ENCODE data around the gene U2AF1L4. TPM values are rescaled to one million over a fixed set of nuclear protein-coding genes. Genes with fewer than 3 reads are reported as not detected.

The U2AF1L4 gene
- total RNA-seq, 1 donor from 2014 or later, result 17.2 TPM

DNA sequence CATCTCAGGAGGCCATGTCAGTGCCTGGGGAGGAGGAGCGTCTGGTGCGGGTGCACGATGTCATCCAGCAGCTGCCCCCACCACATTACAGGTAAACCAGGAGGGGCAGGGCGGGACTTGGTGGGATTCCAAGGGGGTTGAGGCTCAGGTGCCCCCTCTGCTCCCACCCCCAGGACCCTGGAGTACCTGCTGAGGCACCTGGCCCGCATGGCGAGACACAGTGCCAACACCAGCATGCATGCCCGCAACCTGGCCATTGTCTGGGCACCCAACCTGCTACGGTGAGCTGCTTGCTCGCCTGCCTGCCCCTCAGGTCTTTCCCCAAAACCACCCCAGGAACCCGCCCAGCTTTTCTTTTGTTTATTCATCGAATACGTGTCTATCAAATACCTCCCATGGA is 37.4 kb upstream of the U2AF1L4 start:
- DNase-seq (ENCODE audit: low spot score), result no peak
- Mint-ChIP-seq H3K27me3 (ENCODE audit: insufficient read depth, low read depth) (no peaks in the 10 kb centered on the region), H3K4me1 (no peaks in the 10 kb centered on the region), H3K4me3 (no peak overlapping the region), H3K27ac (no peak overlapping the region), H3K9me3 (no peaks in the 10 kb centered on the region), H3K36me3 (peaks cover 5% of the 10 kb centered on the region)
- no peak overlapping the region for H3K4me2 ChIP-seq
- H3K4me3 ChIP-seq, result no peak overlapping the region
- H2AFZ ChIP-seq (replicated peaks), result no peak overlapping the region
- H3K9ac ChIP-seq, result no peak overlapping the region
- no peak for TF ChIP-seq EZH2phosphoT487 (IDR thresholded peaks at IDR 0.05)
- no peak for TF ChIP-seq EZH2 (IDR thresholded peaks at IDR 0.05)
- TF ChIP-seq, protein P1, sequence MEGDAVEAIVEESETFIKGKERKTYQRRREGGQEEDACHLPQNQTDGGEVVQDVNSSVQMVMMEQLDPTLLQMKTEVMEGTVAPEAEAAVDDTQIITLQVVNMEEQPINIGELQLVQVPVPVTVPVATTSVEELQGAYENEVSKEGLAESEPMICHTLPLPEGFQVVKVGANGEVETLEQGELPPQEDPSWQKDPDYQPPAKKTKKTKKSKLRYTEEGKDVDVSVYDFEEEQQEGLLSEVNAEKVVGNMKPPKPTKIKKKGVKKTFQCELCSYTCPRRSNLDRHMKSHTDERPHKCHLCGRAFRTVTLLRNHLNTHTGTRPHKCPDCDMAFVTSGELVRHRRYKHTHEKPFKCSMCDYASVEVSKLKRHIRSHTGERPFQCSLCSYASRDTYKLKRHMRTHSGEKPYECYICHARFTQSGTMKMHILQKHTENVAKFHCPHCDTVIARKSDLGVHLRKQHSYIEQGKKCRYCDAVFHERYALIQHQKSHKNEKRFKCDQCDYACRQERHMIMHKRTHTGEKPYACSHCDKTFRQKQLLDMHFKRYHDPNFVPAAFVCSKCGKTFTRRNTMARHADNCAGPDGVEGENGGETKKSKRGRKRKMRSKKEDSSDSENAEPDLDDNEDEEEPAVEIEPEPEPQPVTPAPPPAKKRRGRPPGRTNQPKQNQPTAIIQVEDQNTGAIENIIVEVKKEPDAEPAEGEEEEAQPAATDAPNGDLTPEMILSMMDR (IDR thresholded peaks at IDR 0.05), result no peak
- peaks cover 30% of the 10 kb centered on the region for H3K27me3 ChIP-seq
- peaks cover 17% of the 10 kb centered on the region for H3F3A ChIP-seq (ENCODE audit: low read depth)
- H4K20me1 ChIP-seq (ENCODE audit: low read depth), result peaks cover 25% of the 10 kb centered on the region
- H3K4me1 ChIP-seq, result peaks cover 10% of the 10 kb centered on the region
- H3K79me2 ChIP-seq (ENCODE audit: low read depth), result no peaks in the 10 kb centered on the region
- H3K9me3 ChIP-seq (ENCODE audit: low read depth), result no peaks in the 10 kb centered on the region
- H3K36me3 ChIP-seq, result no peaks in the 10 kb centered on the region
- no peak overlapping the region for H3K27ac ChIP-seq

DNA sequence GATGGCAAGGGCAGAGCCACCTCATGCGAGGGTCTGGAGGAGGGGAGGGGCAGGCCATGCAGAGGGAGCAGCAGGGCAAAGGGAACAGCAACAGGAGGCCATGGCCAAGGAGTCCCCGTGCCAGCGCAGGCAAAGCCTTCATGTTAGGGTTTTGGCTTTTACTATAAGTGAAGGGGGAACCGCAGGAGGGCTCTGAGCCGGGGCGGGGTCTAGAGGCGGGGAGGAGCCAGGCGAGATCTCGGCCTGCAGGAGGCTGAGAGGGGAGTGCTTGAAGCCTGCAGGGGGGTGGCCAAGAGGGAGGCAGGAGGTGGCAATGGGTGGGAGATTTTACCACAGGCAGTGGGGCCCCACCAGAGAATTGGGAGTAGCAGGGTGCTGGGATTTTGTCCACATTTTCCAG is 36.4 kb upstream of the U2AF1L4 start:
- Histone ChIP-seq H3K36me3 (no peaks in the 10 kb centered on the region), H4K20me1 (ENCODE audit: low read depth) (peaks cover 34% of the 10 kb centered on the region), H3K9ac (no peak overlapping the region), H3K27ac (no peak overlapping the region), H3K9me3 (ENCODE audit: low read depth) (no peaks in the 10 kb centered on the region), H3K4me1 (peaks cover 20% of the 10 kb centered on the region), H3K4me2 (no peak overlapping the region), H3K79me2 (ENCODE audit: low read depth) (no peaks in the 10 kb centered on the region), H2AFZ (replicated peaks) (no peak overlapping the region), H3K4me3 (no peak overlapping the region), H3K27me3 (peaks cover 30% of the 10 kb centered on the region), H3F3A (ENCODE audit: low read depth) (peaks cover 23% of the 10 kb centered on the region)
- no peak overlapping the region for H3K27ac Mint-ChIP-seq
- H3K36me3 Mint-ChIP-seq, result peaks cover 5% of the 10 kb centered on the region
- H3K4me3 Mint-ChIP-seq, result no peak overlapping the region
- peaks cover 6% of the 10 kb centered on the region for H3K4me1 Mint-ChIP-seq
- no peak for TF ChIP-seq EZH2 (IDR thresholded peaks at IDR 0.05)
- TF ChIP-seq, protein P1 (IDR thresholded peaks at IDR 0.05), result no peak
- no peak for TF ChIP-seq EZH2phosphoT487 (IDR thresholded peaks at IDR 0.05)
- no peak for DNase-seq (ENCODE audit: low spot score)
- peaks cover 4% of the 10 kb centered on the region for H3K27me3 Mint-ChIP-seq (ENCODE audit: insufficient read depth, low read depth)
- no peaks in the 10 kb centered on the region for H3K9me3 Mint-ChIP-seq

DNA sequence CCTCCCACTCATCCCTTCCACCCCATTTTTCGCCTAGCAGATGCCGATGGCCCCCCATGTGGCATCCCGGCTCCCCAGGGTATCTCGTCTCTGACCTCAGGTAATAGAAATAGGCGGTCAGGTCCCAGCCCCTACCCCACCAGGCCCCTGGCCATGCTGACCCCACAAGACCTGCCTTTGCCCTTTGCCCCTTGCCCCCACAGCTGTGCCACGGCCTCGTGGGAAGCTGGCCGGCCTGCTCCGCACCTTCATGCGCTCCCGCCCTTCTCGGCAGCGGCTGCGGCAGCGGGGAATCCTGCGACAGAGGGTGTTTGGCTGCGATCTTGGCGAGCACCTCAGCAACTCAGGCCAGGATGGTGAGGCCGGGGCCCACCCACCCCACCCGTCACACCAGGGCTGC is 35.5 kb upstream of the U2AF1L4 start:
- Mint-ChIP-seq H3K9me3 (no peaks in the 10 kb centered on the region), H3K27ac (no peak overlapping the region), H3K27me3 (ENCODE audit: insufficient read depth, low read depth) (peaks cover 4% of the 10 kb centered on the region), H3K4me3 (no peak overlapping the region), H3K4me1 (peaks cover 13% of the 10 kb centered on the region), H3K36me3 (peaks cover 5% of the 10 kb centered on the region)
- Histone ChIP-seq H2AFZ (replicated peaks) (no peak overlapping the region), H3K27me3 (peaks cover 28% of the 10 kb centered on the region), H3K4me2 (no peak overlapping the region), H3K4me3 (no peak overlapping the region), H3K4me1 (peaks cover 27% of the 10 kb centered on the region), H3F3A (ENCODE audit: low read depth) (peaks cover 29% of the 10 kb centered on the region), H3K9ac (no peak overlapping the region), H4K20me1 (ENCODE audit: low read depth) (peaks cover 40% of the 10 kb centered on the region), H3K79me2 (ENCODE audit: low read depth) (no peaks in the 10 kb centered on the region), H3K27ac (no peak overlapping the region), H3K36me3 (no peaks in the 10 kb centered on the region), H3K9me3 (ENCODE audit: low read depth) (no peaks in the 10 kb centered on the region)
- no peak for DNase-seq (ENCODE audit: low spot score)
- no peak for TF ChIP-seq EZH2phosphoT487 (IDR thresholded peaks at IDR 0.05)

DNA sequence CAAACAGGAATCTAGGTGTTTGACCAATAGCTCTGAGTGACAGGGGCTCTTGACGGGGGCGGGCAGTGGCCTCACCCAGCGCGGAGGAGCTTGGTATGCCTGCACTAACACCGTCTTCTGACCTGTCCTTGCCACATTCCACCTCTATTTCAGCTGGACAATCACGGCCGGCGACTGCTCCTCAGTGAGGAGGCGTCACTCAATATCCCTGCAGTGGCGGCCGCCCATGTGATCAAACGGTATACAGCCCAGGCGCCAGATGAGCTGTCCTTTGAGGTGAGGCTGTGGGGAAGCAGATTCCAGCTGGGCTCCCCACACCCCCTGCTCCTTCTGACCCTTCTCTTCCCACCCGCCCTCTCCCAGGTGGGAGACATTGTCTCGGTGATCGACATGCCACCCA is 34.8 kb upstream of the U2AF1L4 start:
- Histone ChIP-seq H3K4me3 (no peak overlapping the region), H3K27me3 (peaks cover 21% of the 10 kb centered on the region), H3K79me2 (ENCODE audit: low read depth) (no peaks in the 10 kb centered on the region), H3K27ac (no peak overlapping the region), H3K36me3 (no peaks in the 10 kb centered on the region), H2AFZ (replicated peaks) (no peak overlapping the region), H3F3A (ENCODE audit: low read depth) (peaks cover 27% of the 10 kb centered on the region), H3K4me1 (peaks cover 26% of the 10 kb centered on the region), H4K20me1 (ENCODE audit: low read depth) (peaks cover 35% of the 10 kb centered on the region), H3K9ac (no peak overlapping the region), H3K4me2 (no peak overlapping the region), H3K9me3 (ENCODE audit: low read depth) (no peaks in the 10 kb centered on the region)
- H3K36me3 Mint-ChIP-seq, result peaks cover 5% of the 10 kb centered on the region
- TF ChIP-seq, protein P1 (IDR thresholded peaks at IDR 0.05), result no peak
- TF ChIP-seq EZH2phosphoT487 (IDR thresholded peaks at IDR 0.05) (no peak), EZH2 (IDR thresholded peaks at IDR 0.05) (no peak)
- no peaks in the 10 kb centered on the region for H3K9me3 Mint-ChIP-seq
- H3K4me3 Mint-ChIP-seq, result no peak overlapping the region
- no peak overlapping the region for H3K27ac Mint-ChIP-seq
- DNase-seq (ENCODE audit: low spot score), result no peak
- H3K4me1 Mint-ChIP-seq, result peaks cover 15% of the 10 kb centered on the region
- H3K27me3 Mint-ChIP-seq (ENCODE audit: insufficient read depth, low read depth), result peaks cover 6% of the 10 kb centered on the region
